GM12891 (cell line): Measurements from ENCODE around the gene MZT2B.
"Not testable (repeated sequence)": the region's sequence is repeated elsewhere in the genome, so short reads cannot be mapped to it uniquely, and the experiment has no call there.

Experiments used
- POLR2A ChIP-seq: IDR thresholded peaks from 2 replicates; pipeline ENCODE4 v1.6.1; 2011; ENCODE audit warnings: low read depth, low read length, control low read depth
- POLR2AphosphoS5 ChIP-seq: IDR thresholded peaks from 2 replicates; pipeline ENCODE4 v1.6.1; 2011; ENCODE audit warnings: low read depth, low read length, control low read depth
- TAF1 ChIP-seq: IDR thresholded peaks from 2 replicates; pipeline ENCODE4 v1.6.1; 2011; ENCODE audit warnings: low read depth, low read length, control low read depth

GRCh38 chr2:130151145-130151512, 30.9 kb upstream of the MZT2B start:
- not testable (repeated sequence) for TF ChIP-seq TAF1, POLR2AphosphoS5, POLR2A
